ENCODE data around the gene ADH7. TPM values are rescaled to one million over a fixed set of nuclear protein-coding genes. Genes with fewer than 3 reads are reported as not detected.

Gene ADH7
- polyA plus RNA-seq, 3 donors = not detected

GRCh38 chr4:99394896-99395295, 40.2 kb downstream of the ADH7 start:
- H3K36me3 Mint-ChIP-seq = no peaks in the 10 kb centered on the region
- Histone ChIP-seq H3K27ac (ENCODE audit: low read depth in 1 of 2, low read length in 2 of 2) (no peak overlapping the region), H3K4me1 (ENCODE audit: control insufficient read depth in 1 of 2, insufficient read depth in 2 of 2, low read length in 2 of 2) (no peaks in the 10 kb centered on the region), H3K9me3 (replicated peaks in 1 of 2; ENCODE audit: control insufficient read depth in 1 of 2, insufficient read depth in 1 of 2, low read length in 2 of 2) (peaks cover 4 to 5% of the 10 kb centered on the region in 2 donors), H3K4me3 (replicated peaks in 1 of 3; ENCODE audit: low read depth in 2 of 3, low read length in 3 of 3) (no peak overlapping the region), H4K20me1 (ENCODE audit: insufficient read depth, low read length) (no peaks in the 10 kb centered on the region), H3K79me2 (ENCODE audit: insufficient read depth, low read length) (no peaks in the 10 kb centered on the region), H3K4me2 (replicated peaks; ENCODE audit: extremely low read depth, low read length, poor library complexity, severe bottlenecking) (no peak overlapping the region), H3K9ac (ENCODE audit: insufficient read depth, low read length, poor library complexity, severe bottlenecking) (no peak overlapping the region), H3K36me3 (replicated peaks in 1 of 2; ENCODE audit: control insufficient read depth in 1 of 2, insufficient read depth in 2 of 2, low read length in 2 of 2) (no peaks in the 10 kb centered on the region), H3K27me3 (ENCODE audit: control insufficient read depth in 2 of 2, insufficient read depth in 2 of 2, low read length in 2 of 2) (no peaks in the 10 kb centered on the region), H2AFZ (ENCODE audit: insufficient read depth, low read depth, low read length, poor library complexity, severe bottlenecking) (no peak overlapping the region)
- intact Hi-C loops (cut with micrococcal nuclease) = no loop called here
- no peaks in the 10 kb centered on the region for H3K4me1 Mint-ChIP-seq
- TF ChIP-seq CTCF (IDR thresholded peaks at IDR 0.05) = no peak
- no peak overlapping the region for H3K4me3 Mint-ChIP-seq
- peaks cover 0 to 13% (median 5%) of the 10 kb centered on the region in 7 donors for H3K9me3 Mint-ChIP-seq
- no peak for DNase-seq
- no peak overlapping the region for H3K27ac Mint-ChIP-seq
- no peaks in the 10 kb centered on the region for H3K27me3 Mint-ChIP-seq (ENCODE audit: low read depth in 3 of 3)

GRCh38 chr4:99390055-99390454, 45.1 kb downstream of the ADH7 start:
- H3K4me1 ChIP-seq (ENCODE audit: control insufficient read depth in 1 of 2, insufficient read depth in 2 of 2, low read length in 2 of 2) = no peaks in the 10 kb centered on the region
- no peaks in the 10 kb centered on the region for H3K79me2 ChIP-seq (ENCODE audit: insufficient read depth, low read length)
- Mint-ChIP-seq H3K4me3 (no peak overlapping the region), H3K36me3 (no peaks in the 10 kb centered on the region), H3K27ac (peak overlapping the region in 1 of 7 donors; percentile 16), H3K9me3 (peaks cover 0 to 13% (median 6%) of the 10 kb centered on the region in 7 donors), H3K27me3 (ENCODE audit: low read depth in 3 of 3) (no peaks in the 10 kb centered on the region), H3K4me1 (no peaks in the 10 kb centered on the region)
- no peak for DNase-seq
- no peak overlapping the region for H3K27ac ChIP-seq (ENCODE audit: low read depth in 1 of 2, low read length in 2 of 2)
- H3K9ac ChIP-seq (ENCODE audit: insufficient read depth, low read length, poor library complexity, severe bottlenecking) = no peak overlapping the region
- H3K9me3 ChIP-seq (replicated peaks in 1 of 2; ENCODE audit: control insufficient read depth in 1 of 2, insufficient read depth in 1 of 2, low read length in 2 of 2) = peaks cover 4 to 5% of the 10 kb centered on the region in 2 donors
- WGBS (ENCODE audit: insufficient coverage) = 100% methylated on average over 1 of the region's 1 CpG
- no peak overlapping the region for H2AFZ ChIP-seq (ENCODE audit: insufficient read depth, low read depth, low read length, poor library complexity, severe bottlenecking)
- H3K27me3 ChIP-seq (ENCODE audit: control insufficient read depth in 2 of 2, insufficient read depth in 2 of 2, low read length in 2 of 2) = no peaks in the 10 kb centered on the region
- H3K36me3 ChIP-seq (replicated peaks in 1 of 2; ENCODE audit: control insufficient read depth in 1 of 2, insufficient read depth in 2 of 2, low read length in 2 of 2) = no peaks in the 10 kb centered on the region
- TF ChIP-seq CTCF (IDR thresholded peaks at IDR 0.05) = no peak
- H4K20me1 ChIP-seq (ENCODE audit: insufficient read depth, low read length) = no peaks in the 10 kb centered on the region
- intact Hi-C loops (cut with micrococcal nuclease) = no loop called here
- H3K4me3 ChIP-seq (replicated peaks in 1 of 3; ENCODE audit: low read depth in 2 of 3, low read length in 3 of 3) = no peak overlapping the region
- H3K4me2 ChIP-seq (replicated peaks; ENCODE audit: extremely low read depth, low read length, poor library complexity, severe bottlenecking) = no peak overlapping the region
